Stimulated activated CD4-positive, alpha-beta T cell treated with anti-CD3 and anti-CD28 coated beads, Interleukin-12 subunit alpha, Interleukin-12 subunit beta, amount 100 ng/mL, for 4 hours (primary cell): ENCODE measurements around the gene ADAMTS7.
"Not testable (repeated sequence)": the region's sequence is repeated elsewhere in the genome, so short reads cannot be mapped to it uniquely, and the experiment has no call there.

Source experiments
- DNase-seq: peaks from one replicate; pipeline ENCODE4 v3.0.0-alpha.2; 2020

ADAMTS7 gene

GRCh38 chr15:78781381-78781780, 29.9 kb downstream of the ADAMTS7 start:
- not testable (repeated sequence) for DNase-seq

- DNase-seq, result not testable (repeated sequence)
Measured at GRCh38 chr15:78779975-78780374, 31.3 kb downstream of the ADAMTS7 start.

GRCh38 chr15:78779176-78779785, 32.0 kb downstream of the ADAMTS7 start:
- not testable (repeated sequence) for DNase-seq

GRCh38 chr15:78778422-78778821, 32.8 kb downstream of the ADAMTS7 start:
- no peak for DNase-seq

- not testable (repeated sequence) for DNase-seq
Measured at GRCh38 chr15:78777953-78778345, 33.3 kb downstream of the ADAMTS7 start.

- DNase-seq, result not testable (repeated sequence)
Measured at GRCh38 chr15:78777290-78777952, 33.8 kb downstream of the ADAMTS7 start.

- DNase-seq, result not testable (repeated sequence)
Measured at GRCh38 chr15:78776046-78776925, 35.0 kb downstream of the ADAMTS7 start.

- DNase-seq, result no peak
Measured at GRCh38 chr15:78775472-78775871, 35.8 kb downstream of the ADAMTS7 start.

GRCh38 chr15:78774451-78774990, 36.7 kb downstream of the ADAMTS7 start:
- DNase-seq, result not testable (repeated sequence)

- DNase-seq, result not testable (repeated sequence)
Measured at GRCh38 chr15:78773765-78774450, 37.4 kb downstream of the ADAMTS7 start.

GRCh38 chr15:78772738-78773137, 38.5 kb downstream of the ADAMTS7 start:
- DNase-seq, result no peak

GRCh38 chr15:78771436-78772000, 39.7 kb downstream of the ADAMTS7 start:
- DNase-seq, result not testable (repeated sequence)

GRCh38 chr15:78771020-78771419, 40.2 kb downstream of the ADAMTS7 start:
- DNase-seq, result not testable (repeated sequence)

- DNase-seq, result not testable (repeated sequence)
Measured at GRCh38 chr15:78769473-78770225, 41.6 kb downstream of the ADAMTS7 start.

GRCh38 chr15:78768531-78769408, 42.5 kb downstream of the ADAMTS7 start:
- no peak for DNase-seq

- no peak for DNase-seq
Measured at GRCh38 chr15:78768096-78768495, 43.2 kb downstream of the ADAMTS7 start.

GRCh38 chr15:78767331-78767951, 43.8 kb downstream of the ADAMTS7 start:
- DNase-seq, result no peak

GRCh38 chr15:78766641-78767071, 44.6 kb downstream of the ADAMTS7 start:
- not testable (repeated sequence) for DNase-seq

GRCh38 chr15:78766041-78766440, 45.2 kb downstream of the ADAMTS7 start:
- DNase-seq, result no peak
